RWPE1 (cell line): ENCODE results near the gene KIF9.
"Not testable (repeated sequence)": the region's sequence is repeated elsewhere in the genome, so short reads cannot be mapped to it uniquely, and the experiment has no call there.

Source experiments
- CTCF ChIA-PET: fragments of 350-600 bp; sonication (Branson Sonifier 250); formaldehyde crosslinking; extraction: SDS; loops from one replicate; lab custom pipeline; 2021; lab: Yijun Ruan, JAX
- POLR2A ChIA-PET: fragments of 400-600 bp; formaldehyde crosslinking; extraction: SDS; loops from one replicate; lab custom pipeline; 2020; ENCODE audit warnings: antibody characterized with exemption; ENCODE audit not compliant: low non-redundant PET; lab: Yijun Ruan, JAX
- DNase-seq: peaks from one replicate; pipeline ENCODE4 v3.0.0; 2012; ENCODE audit warnings: low spot score
- H3K27ac ChIP-seq: fragments of 450-650 bp; 2 replicates; pipeline ENCODE4 v1.5.1; 2017
- TF ChIP-seq, protein P1 (sequence below): fragments of 450-650 bp; conservative IDR thresholded peaks from 2 replicates; pipeline ENCODE4 v1.5.1; 2017; ENCODE audit warnings: low read depth, mild to moderate bottlenecking

KIF9 gene

DNA sequence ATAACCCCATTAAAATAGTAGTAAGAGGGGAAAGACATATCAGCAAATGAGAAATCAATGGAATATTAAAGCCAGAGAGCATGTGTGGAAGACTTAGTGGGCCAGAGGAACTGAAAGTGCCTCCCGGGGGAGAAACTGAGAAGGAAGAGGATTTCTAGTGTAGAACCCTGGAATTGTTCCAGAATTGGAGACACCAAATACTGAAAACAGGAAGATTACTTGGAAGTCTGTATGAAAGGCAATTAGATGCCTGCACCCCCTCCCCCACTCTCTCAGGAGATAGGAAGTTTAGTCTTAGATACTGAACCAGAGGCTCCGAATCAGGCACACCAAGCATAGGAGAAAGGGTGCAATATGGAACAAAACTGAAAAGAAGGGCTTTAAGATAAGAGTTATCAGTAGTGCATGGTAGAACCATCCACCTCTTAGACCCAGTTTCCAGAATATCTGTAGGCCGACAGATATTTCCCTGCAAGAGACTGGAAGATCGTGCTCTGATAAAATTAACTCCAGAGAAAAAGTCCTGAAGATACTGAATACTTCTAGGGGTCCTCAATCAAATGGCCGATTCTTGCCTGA lies 32.6 kb upstream of the KIF9 start:
- H3K27ac ChIP-seq, result no peak overlapping the region
- ChIA-PET POLR2A (no interaction called here), CTCF (no interaction called here)
- TF ChIP-seq, protein P1, sequence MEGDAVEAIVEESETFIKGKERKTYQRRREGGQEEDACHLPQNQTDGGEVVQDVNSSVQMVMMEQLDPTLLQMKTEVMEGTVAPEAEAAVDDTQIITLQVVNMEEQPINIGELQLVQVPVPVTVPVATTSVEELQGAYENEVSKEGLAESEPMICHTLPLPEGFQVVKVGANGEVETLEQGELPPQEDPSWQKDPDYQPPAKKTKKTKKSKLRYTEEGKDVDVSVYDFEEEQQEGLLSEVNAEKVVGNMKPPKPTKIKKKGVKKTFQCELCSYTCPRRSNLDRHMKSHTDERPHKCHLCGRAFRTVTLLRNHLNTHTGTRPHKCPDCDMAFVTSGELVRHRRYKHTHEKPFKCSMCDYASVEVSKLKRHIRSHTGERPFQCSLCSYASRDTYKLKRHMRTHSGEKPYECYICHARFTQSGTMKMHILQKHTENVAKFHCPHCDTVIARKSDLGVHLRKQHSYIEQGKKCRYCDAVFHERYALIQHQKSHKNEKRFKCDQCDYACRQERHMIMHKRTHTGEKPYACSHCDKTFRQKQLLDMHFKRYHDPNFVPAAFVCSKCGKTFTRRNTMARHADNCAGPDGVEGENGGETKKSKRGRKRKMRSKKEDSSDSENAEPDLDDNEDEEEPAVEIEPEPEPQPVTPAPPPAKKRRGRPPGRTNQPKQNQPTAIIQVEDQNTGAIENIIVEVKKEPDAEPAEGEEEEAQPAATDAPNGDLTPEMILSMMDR, result no peak
- no peak for DNase-seq

DNA sequence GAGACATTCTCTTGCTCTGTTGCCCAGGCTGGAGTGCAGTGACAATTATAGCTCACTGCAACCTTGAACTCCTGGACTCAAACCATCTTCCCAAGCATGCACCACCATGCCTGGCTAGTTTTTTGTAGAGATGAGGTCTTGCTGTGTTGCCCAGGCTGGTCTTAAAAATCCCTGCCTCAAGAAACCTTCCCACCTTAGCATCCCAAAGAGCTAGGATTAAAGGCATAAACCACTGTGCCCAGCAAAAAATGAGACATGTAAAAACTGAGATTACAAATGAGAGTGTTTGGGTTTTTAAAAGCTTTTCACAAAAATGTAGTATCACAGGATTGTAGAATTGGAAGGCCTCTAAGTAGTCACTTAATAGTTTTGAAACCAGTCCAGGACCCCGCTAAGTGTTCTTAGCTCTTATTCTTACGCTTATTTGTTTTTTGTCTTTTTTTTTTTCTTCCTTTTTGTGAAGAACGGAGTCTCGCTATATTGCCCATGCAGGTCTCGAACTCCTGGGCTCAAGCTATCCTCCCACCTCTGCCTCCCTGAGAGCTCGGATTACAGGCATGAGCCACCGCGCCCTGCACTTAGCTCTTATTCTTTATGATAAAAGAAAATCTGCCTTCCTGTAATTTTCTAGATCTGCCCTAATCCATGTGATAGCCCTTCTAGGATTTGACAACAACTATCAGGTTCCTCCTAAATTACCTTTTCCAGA lies 31.6 kb upstream of the KIF9 start:
- no peak for DNase-seq
- POLR2A ChIA-PET, result no interaction called here
- CTCF ChIA-PET, result no interaction called here
- H3K27ac ChIP-seq, result no peak overlapping the region
- TF ChIP-seq, protein P1, result no peak

DNA sequence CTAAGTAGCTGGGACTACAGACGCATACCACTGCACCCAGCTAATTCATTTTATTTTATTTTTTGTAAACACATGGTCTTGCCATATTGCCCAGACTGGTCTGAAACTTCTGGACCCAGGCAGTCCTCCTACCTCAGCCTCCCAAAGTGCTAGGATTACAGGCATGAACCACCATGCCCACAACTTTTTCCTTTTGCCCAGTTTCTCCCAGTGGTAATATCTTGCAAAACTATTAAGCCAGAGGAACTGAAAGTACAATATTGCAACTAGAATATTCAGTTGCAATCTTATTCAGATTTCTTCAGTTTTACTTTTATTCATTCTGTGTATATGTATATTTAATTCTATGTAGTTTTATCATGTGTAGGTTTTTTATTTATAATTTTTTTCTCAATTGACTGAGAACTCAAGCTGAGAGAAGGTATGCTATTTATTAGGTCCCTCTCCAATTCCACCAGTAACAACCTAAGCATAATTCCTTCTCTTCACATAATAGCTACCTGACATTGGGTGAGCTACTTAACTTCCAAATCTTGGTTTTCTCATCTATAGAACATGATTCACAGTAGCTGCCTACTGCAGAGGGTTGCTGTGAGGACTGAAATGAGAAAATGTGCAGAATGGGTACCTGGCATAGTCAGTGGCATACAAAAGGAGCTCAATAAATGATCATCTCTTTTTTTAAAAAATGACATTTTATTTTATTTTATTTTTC lies 30.9 kb upstream of the KIF9 start:
- ChIA-PET POLR2A (no interaction called here), CTCF (no interaction called here)
- H3K27ac ChIP-seq, result no peak overlapping the region
- TF ChIP-seq, protein P1, result no peak
- DNase-seq, result no peak

DNA sequence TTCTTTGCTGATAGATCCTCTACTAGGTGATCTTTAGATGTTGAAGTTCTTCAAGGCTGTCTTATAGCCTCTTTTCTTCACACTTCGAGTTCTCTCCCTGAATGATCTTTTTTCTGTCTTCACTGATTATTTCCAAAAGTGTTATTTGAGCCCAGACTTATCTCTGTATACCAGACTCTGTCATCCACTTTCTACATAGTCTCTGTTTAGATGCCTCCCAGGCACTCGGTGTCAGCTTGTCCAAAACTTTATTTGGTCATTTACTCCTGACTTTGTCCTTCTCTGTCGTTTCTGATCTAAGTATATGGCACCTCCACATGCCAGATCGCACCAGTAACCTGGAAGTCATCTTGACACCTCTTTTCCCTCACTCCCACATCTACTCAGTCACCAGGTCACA lies 27.8 kb upstream of the KIF9 start:
- TF ChIP-seq, protein P1, result no peak
- no peak for DNase-seq
- CTCF ChIA-PET, result no interaction called here

DNA sequence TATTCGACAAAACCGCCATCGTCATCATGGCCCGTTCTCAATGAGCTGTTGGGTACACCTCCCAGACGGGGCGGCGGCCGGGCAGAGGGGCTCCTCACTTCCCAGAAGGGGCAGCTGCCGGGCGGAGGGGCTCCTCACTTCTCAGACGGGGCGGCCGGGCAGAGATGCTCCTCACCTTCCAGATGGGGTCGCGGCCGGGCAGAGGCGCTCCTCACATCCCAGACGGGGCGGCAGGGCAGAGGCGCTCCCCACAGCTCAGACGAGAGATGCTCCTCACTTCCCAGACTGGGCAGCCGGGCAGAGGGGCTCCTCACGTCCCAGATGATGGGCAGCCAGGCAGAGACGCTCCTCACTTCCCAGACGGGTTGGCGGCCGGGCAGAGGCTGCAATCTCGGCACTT lies 26.6 kb upstream of the KIF9 start:
- CTCF ChIA-PET, DNase-seq, POLR2A ChIA-PET, H3K27ac ChIP-seq: not testable (repeated sequence)

More for the DNA sequence above, 27.8 kb upstream of the KIF9 start:
- POLR2A ChIA-PET, result no interaction called here
- H3K27ac ChIP-seq, result no peak overlapping the region

DNA sequence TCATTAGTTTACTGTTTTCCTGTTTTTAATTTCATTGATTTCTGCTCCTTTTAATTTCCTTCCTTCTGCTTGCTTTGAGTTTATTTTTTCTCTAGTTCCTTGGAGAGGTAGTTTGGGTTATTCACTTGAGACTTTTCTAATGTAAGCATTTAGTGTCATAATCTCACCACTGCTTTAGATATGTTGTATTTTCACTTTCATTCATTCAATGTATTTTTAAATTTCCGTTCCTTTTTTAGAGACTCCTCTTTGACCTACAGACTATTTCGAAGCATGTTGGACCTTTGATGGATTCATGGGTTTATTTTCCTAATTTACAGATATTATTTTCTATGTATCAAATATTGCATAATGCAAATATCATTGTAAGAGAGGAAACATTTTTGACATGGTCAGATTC lies 23.4 kb upstream of the KIF9 start:
- ChIA-PET POLR2A (no interaction called here), CTCF (no interaction called here)
- H3K27ac ChIP-seq, result no peak overlapping the region
- no peak for DNase-seq
- TF ChIP-seq, protein P1, result no peak

DNA sequence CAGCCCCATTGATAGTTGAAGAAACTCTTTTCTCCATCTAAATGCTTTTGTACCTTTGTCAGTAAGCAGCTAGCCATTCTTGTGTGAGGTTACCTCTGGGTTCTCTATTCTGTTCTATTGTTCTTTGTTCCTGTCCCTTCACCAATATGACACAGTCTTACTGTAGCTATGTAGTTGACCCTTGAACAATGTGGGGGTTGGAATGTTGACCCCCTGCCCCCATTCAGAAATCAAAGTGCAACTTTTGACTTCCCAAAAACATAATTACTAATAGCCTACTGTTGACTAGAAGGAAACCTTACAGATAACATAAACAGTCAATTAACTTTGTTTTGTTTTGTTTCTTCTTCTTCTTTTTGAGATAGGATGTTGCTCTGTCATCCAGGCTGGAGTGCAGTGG lies 18.9 kb upstream of the KIF9 start:
- no peak overlapping the region for H3K27ac ChIP-seq
- ChIA-PET CTCF (no interaction called here), POLR2A (no interaction called here)
- no peak for DNase-seq
- TF ChIP-seq, protein P1, result no peak
